Type B pancreatic cell (in vitro differentiated cells): ENCODE results near the gene ABCF2. TPM values are rescaled to one million over a fixed set of nuclear protein-coding genes. Genes with fewer than 3 reads are reported as not detected.

ENCODE experiments used
- DNase-seq: peaks from one replicate; pipeline ENCODE4 v3.0.0; 2021; ENCODE audit warnings: mixed read lengths; ENCODE audit not compliant: unreplicated experiment; ENCODE audit errors: extremely low spot score
- H3K27ac Mint-ChIP-seq: 2 replicates; pipeline ENCODE4 v1.8.0; 2021; ENCODE audit warnings: mild to moderate bottlenecking, mixed read lengths
- H3K27me3 Mint-ChIP-seq: 2 replicates; pipeline ENCODE4 v1.8.0; 2021; ENCODE audit warnings: mixed read lengths
- H3K36me3 Mint-ChIP-seq: 2 replicates; pipeline ENCODE4 v1.8.0; 2021; ENCODE audit warnings: mixed read lengths
- H3K4me1 Mint-ChIP-seq: one replicate; pipeline ENCODE4 v1.8.0; 2021; ENCODE audit warnings: mixed read lengths; ENCODE audit not compliant: unreplicated experiment
- H3K4me3 Mint-ChIP-seq: 2 replicates; pipeline ENCODE4 v1.8.0; 2021; ENCODE audit warnings: mild to moderate bottlenecking, mixed read lengths
- H3K9me3 Mint-ChIP-seq: 2 replicates; pipeline ENCODE4 v1.8.0; 2021; ENCODE audit warnings: mixed read lengths
- CTCF ChIP-seq: fragments of 200-600 bp; sonication (generic); conservative IDR thresholded peaks from 2 replicates; pipeline ENCODE4 v1.5.0; 2021; ENCODE audit warnings: antibody characterized with exemption, mild to moderate bottlenecking
- total RNA-seq: library from RNA; stranded (reverse); gene quantifications from 2 replicates; pipeline ENCODE4 v1.2.1, GENCODE V29; 2021; ENCODE audit warnings: low replicate concordance

The ABCF2 gene
- total RNA-seq, 1 donor from 2014 or later, result 46.5 TPM

GRCh38 chr7:151229249-151229648 is 2.2 kb upstream of the ABCF2 start:
- H3K4me3 Mint-ChIP-seq, result no peak overlapping the region
- H3K27ac Mint-ChIP-seq, result no peak overlapping the region
- peaks cover 11% of the 10 kb centered on the region for H3K36me3 Mint-ChIP-seq
- no peaks in the 10 kb centered on the region for H3K27me3 Mint-ChIP-seq
- no peaks in the 10 kb centered on the region for H3K9me3 Mint-ChIP-seq
- no peak for DNase-seq
- peaks cover 53% of the 10 kb centered on the region for H3K4me1 Mint-ChIP-seq
- no peak for TF ChIP-seq CTCF

GRCh38 chr7:151228024-151228866 is 1.2 kb upstream of the ABCF2 start:
- H3K4me3 Mint-ChIP-seq, result peak overlapping the region; percentile 99
- H3K9me3 Mint-ChIP-seq, result no peaks in the 10 kb centered on the region
- H3K4me1 Mint-ChIP-seq, result peaks cover 47% of the 10 kb centered on the region
- no peak for TF ChIP-seq CTCF
- no peak for DNase-seq
- peaks cover 16% of the 10 kb centered on the region for H3K36me3 Mint-ChIP-seq
- no peaks in the 10 kb centered on the region for H3K27me3 Mint-ChIP-seq
- H3K27ac Mint-ChIP-seq, result peak overlapping the region; percentile 98

GRCh38 chr7:151226560-151226874 is 488 bp downstream of the ABCF2 start:
- Mint-ChIP-seq H3K27ac (peak overlapping the region; percentile 98), H3K36me3 (peaks cover 21% of the 10 kb centered on the region), H3K4me3 (peak overlapping the region; percentile 99), H3K9me3 (no peaks in the 10 kb centered on the region), H3K4me1 (peaks cover 37% of the 10 kb centered on the region), H3K27me3 (no peaks in the 10 kb centered on the region)
- no peak for DNase-seq
- no peak for TF ChIP-seq CTCF

GRCh38 chr7:151225948-151226510 is 976 bp downstream of the ABCF2 start:
- peaks cover 21% of the 10 kb centered on the region for H3K36me3 Mint-ChIP-seq
- no peak for TF ChIP-seq CTCF
- no peaks in the 10 kb centered on the region for H3K9me3 Mint-ChIP-seq
- H3K27ac Mint-ChIP-seq, result peak overlapping the region; percentile 98
- H3K4me3 Mint-ChIP-seq, result peak overlapping the region; percentile 99
- peaks cover 32% of the 10 kb centered on the region for H3K4me1 Mint-ChIP-seq
- no peaks in the 10 kb centered on the region for H3K27me3 Mint-ChIP-seq
- no peak for DNase-seq

GRCh38 chr7:151223728-151224127 is 3.3 kb downstream of the ABCF2 start:
- H3K4me1 Mint-ChIP-seq, result peaks cover 32% of the 10 kb centered on the region
- H3K36me3 Mint-ChIP-seq, result peaks cover 29% of the 10 kb centered on the region
- H3K27me3 Mint-ChIP-seq, result no peaks in the 10 kb centered on the region
- no peak for DNase-seq
- no peak overlapping the region for H3K4me3 Mint-ChIP-seq
- no peak overlapping the region for H3K27ac Mint-ChIP-seq
- H3K9me3 Mint-ChIP-seq, result no peaks in the 10 kb centered on the region
- TF ChIP-seq CTCF, result no peak
